Measurements from ENCODE around the gene RAB20. TPM values are rescaled to one million over a fixed set of nuclear protein-coding genes. Genes with fewer than 3 reads are reported as not detected.

RAB20 gene
- total RNA-seq, 1 experiment from 2014 or later: 12.3 TPM

DNA sequence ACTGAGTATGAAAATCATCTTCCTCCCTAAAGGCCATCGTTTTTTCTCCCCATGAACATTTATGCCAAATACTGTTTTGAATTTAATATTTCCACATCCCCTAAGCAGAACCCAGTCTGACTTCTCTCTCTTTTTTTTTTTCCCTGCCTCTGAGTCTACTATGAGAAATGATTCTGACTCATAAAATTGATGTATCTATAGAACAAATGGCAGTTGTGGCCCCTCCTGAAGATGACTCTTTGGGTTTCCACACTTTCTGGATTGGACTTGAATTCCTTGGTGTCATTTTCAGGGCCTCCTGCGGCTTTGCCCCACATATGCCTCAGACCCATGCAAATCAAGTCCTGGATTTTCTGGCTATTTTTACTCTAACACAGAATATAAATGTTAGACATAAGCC is 31.1 kb upstream of the RAB20 start:
- TF ChIP-seq, protein P1, sequence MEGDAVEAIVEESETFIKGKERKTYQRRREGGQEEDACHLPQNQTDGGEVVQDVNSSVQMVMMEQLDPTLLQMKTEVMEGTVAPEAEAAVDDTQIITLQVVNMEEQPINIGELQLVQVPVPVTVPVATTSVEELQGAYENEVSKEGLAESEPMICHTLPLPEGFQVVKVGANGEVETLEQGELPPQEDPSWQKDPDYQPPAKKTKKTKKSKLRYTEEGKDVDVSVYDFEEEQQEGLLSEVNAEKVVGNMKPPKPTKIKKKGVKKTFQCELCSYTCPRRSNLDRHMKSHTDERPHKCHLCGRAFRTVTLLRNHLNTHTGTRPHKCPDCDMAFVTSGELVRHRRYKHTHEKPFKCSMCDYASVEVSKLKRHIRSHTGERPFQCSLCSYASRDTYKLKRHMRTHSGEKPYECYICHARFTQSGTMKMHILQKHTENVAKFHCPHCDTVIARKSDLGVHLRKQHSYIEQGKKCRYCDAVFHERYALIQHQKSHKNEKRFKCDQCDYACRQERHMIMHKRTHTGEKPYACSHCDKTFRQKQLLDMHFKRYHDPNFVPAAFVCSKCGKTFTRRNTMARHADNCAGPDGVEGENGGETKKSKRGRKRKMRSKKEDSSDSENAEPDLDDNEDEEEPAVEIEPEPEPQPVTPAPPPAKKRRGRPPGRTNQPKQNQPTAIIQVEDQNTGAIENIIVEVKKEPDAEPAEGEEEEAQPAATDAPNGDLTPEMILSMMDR (conservative IDR thresholded peaks at IDR 0.05): no peak
- Histone ChIP-seq H3K23me2 (ENCODE audit: insufficient read length, low read depth, low read length, poor library complexity, severe bottlenecking) (no peaks in the 10 kb centered on the region), H3T11ph (ENCODE audit: low read length) (no peak overlapping the region), H4K91ac (ENCODE audit: insufficient read length, low read depth, low read length) (no peak overlapping the region), H3K79me2 (ENCODE audit: insufficient read depth, low read length) (no peaks in the 10 kb centered on the region), H2BK15ac (ENCODE audit: low read depth, low read length) (no peak overlapping the region), H4K20me1 (ENCODE audit: control insufficient read depth, insufficient read depth, insufficient read length) (no peaks in the 10 kb centered on the region), H3K4me1 (ENCODE audit: insufficient read depth, low read length) (no peaks in the 10 kb centered on the region), H3K9me3 (ENCODE audit: control insufficient read depth, low read depth, low read length) (no peaks in the 10 kb centered on the region), H4K8ac (replicated peaks; ENCODE audit: insufficient read length, low read depth, low read length) (no peak overlapping the region), H3K27ac (ENCODE audit: insufficient read length, low read depth, low read length) (no peak overlapping the region), H4K5ac (ENCODE audit: insufficient read length, low read depth, low read length) (no peak overlapping the region), H2BK12ac (ENCODE audit: insufficient read length, low read depth, low read length) (no peak overlapping the region), H2AK5ac (ENCODE audit: insufficient read length, low read length) (no peak overlapping the region), H3K56ac (ENCODE audit: insufficient read length, low read depth, low read length) (no peak overlapping the region), H3K4me2 (ENCODE audit: insufficient read depth, insufficient read length, low read length) (no peak overlapping the region), H3K79me1 (ENCODE audit: insufficient read depth, low read depth, low read length, poor library complexity, severe bottlenecking) (no peaks in the 10 kb centered on the region), H3K27me3 (ENCODE audit: insufficient read depth, low read length) (no peaks in the 10 kb centered on the region), H3K9ac (ENCODE audit: extremely low read depth, insufficient read length, low read length) (no peak overlapping the region), H3K23ac (ENCODE audit: insufficient read length, low read depth, low read length) (no peak overlapping the region), H3K18ac (ENCODE audit: insufficient read length, low read depth, low read length) (no peak overlapping the region), H2AFZ (ENCODE audit: low read length) (no peak overlapping the region), H2BK5ac (ENCODE audit: insufficient read length, low read length) (no peak overlapping the region), H3K4ac (ENCODE audit: low read depth, low read length) (no peak overlapping the region), H2BK120ac (ENCODE audit: low read depth, low read length, poor library complexity, severe bottlenecking) (no peak overlapping the region), H2BK20ac (ENCODE audit: low read depth, low read length, poor library complexity, severe bottlenecking) (no peak overlapping the region), H3K14ac (ENCODE audit: insufficient read depth, low read length) (no peak overlapping the region)
- Mint-ChIP-seq H3K27me3 (ENCODE audit: low read depth) (no peaks in the 10 kb centered on the region; the same call in 1 of the 2 replicates), H3K9me3 (no peaks in the 10 kb centered on the region), H3K4me3 (no peak overlapping the region), H3K27ac (no peak overlapping the region), H3K36me3 (ENCODE audit: insufficient read depth in 1 of 3, low read depth in 3 of 3) (no peaks in the 10 kb centered on the region), H3K4me1 (peaks cover 12 to 13% of the 10 kb centered on the region in 2 experiments)
- no peak for DNase-seq
- no CpG with 5 or more reads among the region's 2 CpGs for WGBS (ENCODE audit: extremely low coverage, insufficient read length, low lambda C conversion rate)
